ENCODE data around the gene PPARD.

DNA sequence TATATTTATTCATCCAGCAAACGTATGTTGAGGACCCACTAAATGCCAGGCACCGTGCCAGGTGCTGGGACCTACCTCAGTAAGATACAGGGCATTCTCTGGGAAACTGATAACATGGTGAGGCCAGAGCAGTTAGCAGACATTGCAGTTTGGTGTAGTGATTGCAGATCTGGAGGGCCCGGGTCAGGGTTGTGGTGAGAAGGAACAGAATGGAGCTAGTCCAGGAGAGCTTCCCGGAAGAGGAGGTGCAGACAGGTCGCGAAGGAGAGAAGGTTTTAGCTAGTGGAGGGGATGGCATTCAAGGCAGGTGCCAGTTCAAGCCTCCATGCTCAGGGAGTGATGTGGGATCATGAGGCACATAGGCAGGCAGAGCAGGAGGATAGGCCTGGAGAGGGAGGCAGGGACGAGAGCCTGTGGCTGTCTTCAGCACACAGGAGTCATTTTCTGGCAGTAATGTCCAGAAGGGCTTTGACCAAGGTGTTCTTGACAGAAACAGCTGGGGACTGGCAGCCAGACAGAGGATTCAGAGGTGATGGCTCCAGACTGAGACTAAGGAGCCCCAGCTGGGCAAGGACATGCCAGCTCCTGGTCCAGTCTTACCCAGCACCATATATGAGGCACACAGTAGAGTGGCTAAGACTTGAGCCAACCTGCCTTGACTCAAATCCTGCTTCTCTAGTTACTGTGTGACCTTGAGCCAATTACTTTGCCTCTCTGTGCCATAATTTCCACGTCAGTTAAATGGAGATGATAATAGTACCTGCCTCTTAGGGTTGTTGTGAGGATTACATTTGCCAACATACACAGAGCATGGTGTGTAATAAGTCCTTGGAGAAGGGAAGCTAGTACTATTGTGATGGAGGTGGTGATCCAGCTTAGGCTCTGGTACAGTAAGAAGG is 61.4 kb downstream of the PPARD start:
- TF ChIP-seq, protein P1, sequence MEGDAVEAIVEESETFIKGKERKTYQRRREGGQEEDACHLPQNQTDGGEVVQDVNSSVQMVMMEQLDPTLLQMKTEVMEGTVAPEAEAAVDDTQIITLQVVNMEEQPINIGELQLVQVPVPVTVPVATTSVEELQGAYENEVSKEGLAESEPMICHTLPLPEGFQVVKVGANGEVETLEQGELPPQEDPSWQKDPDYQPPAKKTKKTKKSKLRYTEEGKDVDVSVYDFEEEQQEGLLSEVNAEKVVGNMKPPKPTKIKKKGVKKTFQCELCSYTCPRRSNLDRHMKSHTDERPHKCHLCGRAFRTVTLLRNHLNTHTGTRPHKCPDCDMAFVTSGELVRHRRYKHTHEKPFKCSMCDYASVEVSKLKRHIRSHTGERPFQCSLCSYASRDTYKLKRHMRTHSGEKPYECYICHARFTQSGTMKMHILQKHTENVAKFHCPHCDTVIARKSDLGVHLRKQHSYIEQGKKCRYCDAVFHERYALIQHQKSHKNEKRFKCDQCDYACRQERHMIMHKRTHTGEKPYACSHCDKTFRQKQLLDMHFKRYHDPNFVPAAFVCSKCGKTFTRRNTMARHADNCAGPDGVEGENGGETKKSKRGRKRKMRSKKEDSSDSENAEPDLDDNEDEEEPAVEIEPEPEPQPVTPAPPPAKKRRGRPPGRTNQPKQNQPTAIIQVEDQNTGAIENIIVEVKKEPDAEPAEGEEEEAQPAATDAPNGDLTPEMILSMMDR (IDR thresholded peaks at IDR 0.05 in 2 of 3, conservative IDR thresholded peaks at IDR 0.05 in 1 of 3; ENCODE audit: borderline replicate concordance in 1 of 3, insufficient read depth in 1 of 3, low read depth in 2 of 3, low read length in 2 of 3): no peak
- TF ChIP-seq POLR2AphosphoS5 (IDR thresholded peaks at IDR 0.05; ENCODE audit: low read depth, low read length) (no peak), EZH2 (IDR thresholded peaks at IDR 0.05) (no peak), CEBPB (IDR thresholded peaks at IDR 0.05; ENCODE audit: low read depth) (no peak), ZFX (IDR thresholded peaks at IDR 0.05) (no peak), FOSL1 (IDR thresholded peaks at IDR 0.05; ENCODE audit: low read depth) (no peak), JUND (IDR thresholded peaks at IDR 0.05) (no peak), POLR2A (IDR thresholded peaks at IDR 0.05; ENCODE audit: borderline replicate concordance, extremely low read depth, insufficient read depth, insufficient read length) (no peak), SRF (IDR thresholded peaks at IDR 0.05; ENCODE audit: low read depth) (no peak), EGR1 (IDR thresholded peaks at IDR 0.05; ENCODE audit: low read depth) (no peak)
- TF ChIP-seq, protein P2, sequence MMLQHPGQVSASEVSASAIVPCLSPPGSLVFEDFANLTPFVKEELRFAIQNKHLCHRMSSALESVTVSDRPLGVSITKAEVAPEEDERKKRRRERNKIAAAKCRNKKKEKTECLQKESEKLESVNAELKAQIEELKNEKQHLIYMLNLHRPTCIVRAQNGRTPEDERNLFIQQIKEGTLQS (IDR thresholded peaks at IDR 0.05): no peak
- TF ChIP-seq, protein P3, sequence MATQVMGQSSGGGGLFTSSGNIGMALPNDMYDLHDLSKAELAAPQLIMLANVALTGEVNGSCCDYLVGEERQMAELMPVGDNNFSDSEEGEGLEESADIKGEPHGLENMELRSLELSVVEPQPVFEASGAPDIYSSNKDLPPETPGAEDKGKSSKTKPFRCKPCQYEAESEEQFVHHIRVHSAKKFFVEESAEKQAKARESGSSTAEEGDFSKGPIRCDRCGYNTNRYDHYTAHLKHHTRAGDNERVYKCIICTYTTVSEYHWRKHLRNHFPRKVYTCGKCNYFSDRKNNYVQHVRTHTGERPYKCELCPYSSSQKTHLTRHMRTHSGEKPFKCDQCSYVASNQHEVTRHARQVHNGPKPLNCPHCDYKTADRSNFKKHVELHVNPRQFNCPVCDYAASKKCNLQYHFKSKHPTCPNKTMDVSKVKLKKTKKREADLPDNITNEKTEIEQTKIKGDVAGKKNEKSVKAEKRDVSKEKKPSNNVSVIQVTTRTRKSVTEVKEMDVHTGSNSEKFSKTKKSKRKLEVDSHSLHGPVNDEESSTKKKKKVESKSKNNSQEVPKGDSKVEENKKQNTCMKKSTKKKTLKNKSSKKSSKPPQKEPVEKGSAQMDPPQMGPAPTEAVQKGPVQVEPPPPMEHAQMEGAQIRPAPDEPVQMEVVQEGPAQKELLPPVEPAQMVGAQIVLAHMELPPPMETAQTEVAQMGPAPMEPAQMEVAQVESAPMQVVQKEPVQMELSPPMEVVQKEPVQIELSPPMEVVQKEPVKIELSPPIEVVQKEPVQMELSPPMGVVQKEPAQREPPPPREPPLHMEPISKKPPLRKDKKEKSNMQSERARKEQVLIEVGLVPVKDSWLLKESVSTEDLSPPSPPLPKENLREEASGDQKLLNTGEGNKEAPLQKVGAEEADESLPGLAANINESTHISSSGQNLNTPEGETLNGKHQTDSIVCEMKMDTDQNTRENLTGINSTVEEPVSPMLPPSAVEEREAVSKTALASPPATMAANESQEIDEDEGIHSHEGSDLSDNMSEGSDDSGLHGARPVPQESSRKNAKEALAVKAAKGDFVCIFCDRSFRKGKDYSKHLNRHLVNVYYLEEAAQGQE (IDR thresholded peaks at IDR 0.05; ENCODE audit: low read depth): no peak
